ENCODE measurements around the gene DOK3.

The DOK3 gene

DNA sequence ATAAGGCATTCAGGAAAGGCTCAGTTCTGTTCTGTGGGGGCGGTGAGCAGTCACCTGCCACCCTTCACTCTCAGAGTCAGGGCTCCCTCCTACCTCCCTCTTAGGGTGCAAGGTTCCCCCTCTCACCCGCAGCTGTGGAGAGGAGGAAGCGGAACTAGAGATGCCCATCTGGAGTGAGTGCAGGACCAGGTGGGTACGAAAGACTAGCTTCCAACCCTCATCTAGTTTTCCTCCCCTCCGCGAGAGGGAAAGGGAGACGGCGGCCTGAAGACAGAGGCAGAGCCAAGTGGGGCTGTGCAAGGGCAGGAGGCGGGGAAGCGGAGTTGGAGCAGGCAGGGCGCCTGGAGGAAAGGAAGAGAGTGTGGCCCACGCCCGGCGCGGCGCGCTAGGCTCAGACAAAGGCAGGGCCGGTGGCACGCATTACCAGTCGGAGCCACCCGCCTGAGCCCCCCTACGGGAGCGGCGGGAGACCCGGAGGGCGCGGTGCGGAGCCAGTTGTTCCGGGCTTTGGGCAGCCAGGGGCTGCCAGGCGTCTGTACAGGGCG lies 55.7 kb downstream of the DOK3 start:
- in situ Hi-C loops (cut with HindIII; ENCODE audit: low sequenced_read_pairs), result no loop called here

DNA sequence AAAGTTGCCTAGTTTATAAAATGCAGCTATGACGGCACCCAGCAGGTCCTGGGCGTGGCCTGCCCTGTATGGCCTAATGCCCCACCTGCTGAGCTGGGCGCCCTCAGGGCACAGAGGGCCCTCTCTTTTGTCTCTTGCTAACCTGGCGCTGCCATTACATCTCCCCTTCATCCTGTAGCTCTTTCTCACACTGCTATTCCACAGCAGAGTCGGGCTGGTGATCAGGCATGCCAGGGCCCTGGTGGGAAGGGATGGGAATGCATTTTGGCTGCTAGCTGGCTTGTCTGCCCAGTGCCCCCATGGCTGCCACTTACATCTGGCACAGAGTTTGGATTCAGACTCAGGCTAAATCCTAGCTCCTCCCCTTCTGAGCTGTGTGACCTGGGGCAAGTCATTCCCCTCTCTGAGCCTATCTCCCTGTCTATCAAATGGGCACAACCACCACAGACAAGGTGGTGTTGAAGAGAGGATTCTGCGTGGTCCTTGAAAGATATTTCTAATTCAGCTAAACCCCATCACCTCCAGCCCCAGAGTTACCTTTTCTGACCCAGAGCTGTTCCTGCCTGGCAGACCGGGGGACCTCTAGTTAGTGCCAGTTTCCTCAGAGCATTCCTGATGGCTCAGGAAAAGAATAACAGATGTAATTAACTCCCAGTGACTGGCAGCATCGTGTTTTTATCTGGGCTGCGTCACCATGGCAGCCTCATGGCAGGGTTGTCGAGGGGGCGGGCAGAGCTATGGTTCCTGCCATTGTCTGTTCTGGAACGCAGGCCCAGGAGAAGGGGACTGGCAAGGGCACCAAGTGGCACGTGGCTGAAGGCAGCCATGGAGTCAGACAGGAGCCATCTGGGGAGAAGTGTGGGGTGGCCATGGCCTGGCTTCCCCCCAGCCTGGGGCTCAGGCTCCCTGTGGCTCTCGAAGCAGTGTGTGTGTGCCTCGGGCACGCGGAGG lies 56.7 kb downstream of the DOK3 start:
- in situ Hi-C loops (cut with HindIII; ENCODE audit: low sequenced_read_pairs), result no loop called here
